OCI-LY3 (cell line): ENCODE measurements around the gene LCE1C.

Experiments
- H2AFZ ChIP-seq: fragments of 200-600, 300-600 bp; shearing (Covaris generic); 2 replicates; pipeline ENCODE4 v1.6.0; 2014; ENCODE audit warnings: antibody characterized with exemption, low read depth, low read length
- H3K27ac ChIP-seq: fragments of 200-600, 300-600 bp; sonication (generic); 2 replicates; pipeline ENCODE4 v1.5.1; 2014; ENCODE audit warnings: mild to moderate bottlenecking, low read length, moderate library complexity, mixed read lengths
- H3K27me3 ChIP-seq: fragments of 200-600, 300-600 bp; sonication (generic); 2 replicates; pipeline ENCODE4 v1.6.1; 2014; ENCODE audit warnings: low read depth, low read length, mixed read lengths
- H3K36me3 ChIP-seq: fragments of 200-600, 300-600 bp; sonication (generic); replicated peaks from 2 replicates; pipeline ENCODE3; 2014; ENCODE audit warnings: low read depth, low read length, mixed read lengths
- H3K4me1 ChIP-seq: fragments of 300-600, 200-600 bp; sonication (generic); 2 replicates; pipeline ENCODE4 v1.6.1; 2014; ENCODE audit warnings: low read length, mixed read lengths
- H3K4me2 ChIP-seq: fragments of 200-600, 300-600 bp; sonication (generic); 2 replicates; pipeline ENCODE4 v1.6.1; 2014; ENCODE audit warnings: low read length, mixed read lengths
- H3K4me3 ChIP-seq: fragments of 300-600, 200-600 bp; sonication (generic); 2 replicates; pipeline ENCODE4 v1.5.1; 2014; ENCODE audit warnings: antibody characterized with exemption, mild to moderate bottlenecking, low read length, moderate library complexity
- H3K79me2 ChIP-seq: fragments of 300-600, 200-600 bp; shearing (Covaris generic); 2 replicates; pipeline ENCODE4 v1.6.1; 2014; ENCODE audit warnings: mild to moderate bottlenecking, low read length, mixed read lengths
- H3K9ac ChIP-seq: fragments of 300-600, 200-600 bp; shearing (Covaris generic); 2 replicates; pipeline ENCODE4 v1.6.0; 2014; ENCODE audit warnings: mild to moderate bottlenecking, low read length, moderate library complexity
- H3K9me3 ChIP-seq: fragments of 200-600, 300-600 bp; shearing (Covaris generic); 2 replicates; pipeline ENCODE4 v1.6.1; 2014; ENCODE audit warnings: low read length, mixed read lengths; ENCODE audit not compliant: insufficient read depth
- H4K20me1 ChIP-seq: fragments of 200-600, 300-600 bp; sonication (generic); 2 replicates; pipeline ENCODE4 v1.6.1; 2016; ENCODE audit warnings: low read length, mixed read lengths; ENCODE audit not compliant: insufficient read depth
- EZH2phosphoT487 ChIP-seq: fragments of 200-600 bp; shearing (Covaris generic); IDR thresholded peaks from 2 replicates; pipeline ENCODE4 v1.6.1; 2018; ENCODE audit warnings: antibody characterized with exemption, mixed run types, low read depth
- TF ChIP-seq, protein P1 (sequence below): fragments of 200-600, 300-600 bp; sonication (generic); IDR thresholded peaks from 2 replicates; pipeline ENCODE4 v1.5.1; 2014; ENCODE audit warnings: antibody characterized with exemption, low read length, low read depth

LCE1C gene, protein sequence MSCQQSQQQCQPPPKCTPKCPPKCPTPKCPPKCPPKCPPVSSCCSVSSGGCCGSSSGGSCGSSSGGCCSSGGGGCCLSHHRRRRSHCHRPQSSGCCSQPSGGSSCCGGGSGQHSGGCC

DNA sequence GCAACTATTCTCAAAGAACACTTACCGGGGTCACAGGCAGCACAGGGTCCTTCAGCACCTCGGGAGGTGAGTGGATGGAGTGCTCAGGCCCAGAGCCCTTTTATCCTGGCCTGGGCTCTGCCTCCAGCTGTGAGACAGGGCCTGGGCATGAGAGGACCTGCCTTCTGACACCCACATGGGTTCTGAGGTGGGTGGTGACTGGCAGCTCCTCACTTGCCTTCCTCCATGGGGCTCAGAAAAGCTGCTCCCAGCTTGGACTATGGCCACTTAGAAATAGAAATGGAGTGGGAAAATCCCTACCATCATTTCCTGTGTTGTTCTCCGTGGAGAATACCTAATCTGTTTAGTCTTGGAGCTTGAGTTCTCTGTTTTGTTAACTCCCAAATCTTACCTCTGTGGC is at the start of gene LCE1C:
TSS of gene LCE1C (minus strand) at position 76 of the 400 bp plus-strand sequence. CDS start 1,173 bp downstream, outside the sequence.
- peaks cover 39% of the 10 kb centered on the region for H3K27me3 ChIP-seq
- no peak within 1 kb of the TSS for H3K9ac ChIP-seq
- H3K79me2 ChIP-seq: no peaks in the 10 kb centered on the region
- H3K9me3 ChIP-seq: no peaks in the 10 kb centered on the region
- no peak within 1 kb of the TSS for H2AFZ ChIP-seq
- no peak within 1 kb of the TSS for H3K27ac ChIP-seq
- peaks cover 14% of the 10 kb centered on the region for H3K4me1 ChIP-seq
- H4K20me1 ChIP-seq: no peaks in the 10 kb centered on the region
- no peaks in the 10 kb centered on the region for H3K36me3 ChIP-seq
- no peak within 1 kb of the TSS for H3K4me3 ChIP-seq
- no peak within 1 kb of the TSS for H3K4me2 ChIP-seq
- TF ChIP-seq, protein P1, sequence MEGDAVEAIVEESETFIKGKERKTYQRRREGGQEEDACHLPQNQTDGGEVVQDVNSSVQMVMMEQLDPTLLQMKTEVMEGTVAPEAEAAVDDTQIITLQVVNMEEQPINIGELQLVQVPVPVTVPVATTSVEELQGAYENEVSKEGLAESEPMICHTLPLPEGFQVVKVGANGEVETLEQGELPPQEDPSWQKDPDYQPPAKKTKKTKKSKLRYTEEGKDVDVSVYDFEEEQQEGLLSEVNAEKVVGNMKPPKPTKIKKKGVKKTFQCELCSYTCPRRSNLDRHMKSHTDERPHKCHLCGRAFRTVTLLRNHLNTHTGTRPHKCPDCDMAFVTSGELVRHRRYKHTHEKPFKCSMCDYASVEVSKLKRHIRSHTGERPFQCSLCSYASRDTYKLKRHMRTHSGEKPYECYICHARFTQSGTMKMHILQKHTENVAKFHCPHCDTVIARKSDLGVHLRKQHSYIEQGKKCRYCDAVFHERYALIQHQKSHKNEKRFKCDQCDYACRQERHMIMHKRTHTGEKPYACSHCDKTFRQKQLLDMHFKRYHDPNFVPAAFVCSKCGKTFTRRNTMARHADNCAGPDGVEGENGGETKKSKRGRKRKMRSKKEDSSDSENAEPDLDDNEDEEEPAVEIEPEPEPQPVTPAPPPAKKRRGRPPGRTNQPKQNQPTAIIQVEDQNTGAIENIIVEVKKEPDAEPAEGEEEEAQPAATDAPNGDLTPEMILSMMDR: no peak
- TF ChIP-seq EZH2phosphoT487: no peak

DNA sequence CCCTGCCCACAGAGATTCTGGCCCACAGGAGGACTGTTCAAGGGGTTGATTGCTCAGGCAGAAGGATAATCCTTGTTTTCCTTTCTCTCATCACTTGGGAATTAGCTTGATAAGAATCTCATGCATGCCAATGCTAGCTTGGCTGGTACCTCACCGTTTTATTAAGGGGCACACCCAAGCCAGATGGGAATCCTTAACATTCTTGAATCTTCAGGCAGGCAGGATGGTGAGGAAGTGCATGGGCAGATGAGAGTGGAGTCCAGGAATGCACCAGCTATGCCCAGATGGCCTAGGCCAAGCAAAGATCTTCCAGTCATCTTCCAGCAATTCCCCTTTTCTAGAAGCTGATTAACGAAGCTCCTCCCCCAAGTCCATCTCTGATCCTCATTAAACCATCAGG is 49.2 kb upstream of the LCE1C start:
- Histone ChIP-seq H3K4me2 (no peak overlapping the region), H3K79me2 (no peaks in the 10 kb centered on the region), H3K9ac (no peak overlapping the region), H4K20me1 (no peaks in the 10 kb centered on the region), H3K4me1 (no peaks in the 10 kb centered on the region), H3K27ac (no peak overlapping the region), H2AFZ (no peak overlapping the region), H3K36me3 (no peaks in the 10 kb centered on the region), H3K27me3 (peaks cover 27% of the 10 kb centered on the region), H3K9me3 (no peaks in the 10 kb centered on the region), H3K4me3 (no peak overlapping the region)
- TF ChIP-seq EZH2phosphoT487: no peak
- TF ChIP-seq, protein P1: no peak

DNA sequence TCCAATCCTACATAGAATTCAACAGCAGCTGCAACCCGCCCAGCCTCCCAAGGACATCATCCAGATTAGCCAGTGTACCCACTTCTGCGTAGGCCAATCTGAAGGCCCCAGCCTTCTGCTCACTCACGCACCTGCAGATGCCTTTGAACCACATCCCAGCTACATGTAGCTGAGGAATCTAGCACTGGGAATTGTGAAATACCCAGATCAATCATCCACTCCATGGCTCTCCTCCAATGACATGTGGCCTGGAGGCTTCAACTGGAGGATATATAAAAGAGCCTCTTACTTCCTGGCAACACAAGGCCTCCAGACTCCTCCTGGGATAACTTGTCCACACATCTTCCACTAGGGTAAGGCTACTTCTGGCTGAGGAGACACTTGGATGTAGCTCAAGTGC is 36.1 kb upstream of the LCE1C start, which contains the start of gene LCE6A:
TSS of gene LCE6A (plus strand) at position 301 of the 400 bp plus-strand sequence. CDS start 665 bp downstream, outside the sequence.
- no peaks in the 10 kb centered on the region for H3K36me3 ChIP-seq
- H3K27ac ChIP-seq: no peak within 1 kb of the TSS
- H4K20me1 ChIP-seq: no peaks in the 10 kb centered on the region
- no peak within 1 kb of the TSS for H3K4me2 ChIP-seq
- no peaks in the 10 kb centered on the region for H3K9me3 ChIP-seq
- H3K27me3 ChIP-seq: peaks cover 29% of the 10 kb centered on the region
- no peaks in the 10 kb centered on the region for H3K79me2 ChIP-seq
- no peak within 1 kb of the TSS for H2AFZ ChIP-seq
- H3K4me1 ChIP-seq: no peaks in the 10 kb centered on the region
- no peak for TF ChIP-seq EZH2phosphoT487
- TF ChIP-seq, protein P1: no peak
- no peak within 1 kb of the TSS for H3K9ac ChIP-seq
- no peak within 1 kb of the TSS for H3K4me3 ChIP-seq

DNA sequence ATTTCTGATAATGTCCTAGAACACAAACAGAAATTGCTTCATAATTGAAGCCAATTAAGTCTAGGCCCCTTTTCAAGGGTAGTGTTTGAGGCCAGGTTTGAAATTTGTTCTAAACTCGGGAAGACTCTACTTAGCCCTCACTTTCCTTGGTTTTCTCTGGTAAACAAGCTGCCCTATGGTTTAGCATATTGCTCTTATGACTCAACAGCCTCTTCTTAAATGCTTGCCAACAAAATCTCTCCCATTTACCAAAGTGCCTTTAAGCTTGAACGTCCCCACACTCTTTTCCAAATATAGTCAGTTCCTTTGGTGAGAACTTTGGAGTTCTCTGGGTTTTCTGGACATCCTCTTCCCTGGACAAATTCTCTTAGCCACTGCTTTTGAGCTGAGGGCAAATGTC is 30.4 kb upstream of the LCE1C start:
- no peaks in the 10 kb centered on the region for H3K36me3 ChIP-seq
- H3K79me2 ChIP-seq: no peaks in the 10 kb centered on the region
- H3K4me3 ChIP-seq: no peak overlapping the region
- H3K4me1 ChIP-seq: no peaks in the 10 kb centered on the region
- H3K27me3 ChIP-seq: peaks cover 15% of the 10 kb centered on the region
- H3K27ac ChIP-seq: no peak overlapping the region
- TF ChIP-seq EZH2phosphoT487: no peak
- TF ChIP-seq, protein P1: no peak
- H3K4me2 ChIP-seq: no peak overlapping the region
- no peak overlapping the region for H2AFZ ChIP-seq
- H4K20me1 ChIP-seq: no peaks in the 10 kb centered on the region
- H3K9ac ChIP-seq: no peak overlapping the region
- no peaks in the 10 kb centered on the region for H3K9me3 ChIP-seq
